GM21381 (cell line): Measurements from ENCODE around the gene GRB2.
"Not testable (repeated sequence)": the region's sequence is repeated elsewhere in the genome, so short reads cannot be mapped to it uniquely, and the experiment has no call there.

Experiments
- ATAC-seq: cut with Tn5 transposase; IDR thresholded peaks from one replicate; pipeline ENCODE4 v1.9.1; 2021; ENCODE audit warnings: mild to moderate bottlenecking, moderate library complexity; ENCODE audit not compliant: unreplicated experiment

Gene GRB2

DNA sequence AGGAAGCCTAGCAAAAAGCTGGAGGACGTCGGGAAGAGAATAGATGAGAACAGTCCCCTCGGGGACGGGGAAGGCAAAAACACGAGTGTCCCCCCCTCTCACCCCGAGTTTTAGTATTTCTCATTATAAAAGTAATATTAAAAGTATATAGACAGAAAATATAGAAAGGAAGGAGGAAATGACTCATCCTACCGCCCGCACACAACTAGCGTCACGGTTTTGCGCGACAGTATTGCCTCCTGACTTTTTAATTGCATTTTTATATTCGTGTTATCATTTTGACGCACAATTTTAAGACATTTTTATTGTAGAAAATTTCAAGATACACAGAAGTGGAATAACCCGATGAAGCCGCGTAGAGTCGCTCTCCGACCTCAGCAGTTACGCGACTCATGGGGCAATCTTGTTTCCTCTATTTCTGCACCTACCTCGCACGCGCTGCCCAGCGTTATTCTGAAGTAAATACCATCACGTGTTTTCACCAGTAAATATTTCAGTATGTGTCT is 115.6 kb downstream of the GRB2 start:
- peak; percentile 18 for ATAC-seq

- ATAC-seq = peak; percentile 86
Observed at GRCh38 chr17:75289115-75289831, 116.2 kb downstream of the GRB2 start, which contains the start of gene SLC25A19. Gene SLC25A19, minus strand, starts transcription at chr17:75289433. Its CDS starts 2,669 bp downstream, at chr17:75286764.

GRCh38 chr17:75288770-75289114 is 116.7 kb downstream of the GRB2 start:
- ATAC-seq = peak; percentile 16

DNA sequence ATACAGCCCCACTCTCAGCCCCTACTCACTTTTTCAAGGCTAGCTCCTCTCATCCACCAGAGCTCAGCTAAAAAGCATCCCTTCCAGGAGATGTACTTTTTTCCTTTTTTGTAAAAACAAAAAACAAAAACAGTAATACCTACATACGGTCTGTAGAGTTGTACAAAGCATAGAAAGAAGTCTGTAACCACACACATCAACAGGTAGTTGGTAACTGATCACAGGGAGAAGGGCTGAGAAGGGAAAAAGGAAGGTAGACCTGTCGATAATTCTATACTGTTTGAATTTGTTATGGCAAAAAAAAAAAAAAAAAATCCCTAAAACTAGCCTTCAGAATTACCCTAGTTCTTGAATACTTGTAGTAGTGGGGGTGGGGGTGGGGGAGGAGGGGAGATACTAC is 117.1 kb downstream of the GRB2 start:
- ATAC-seq = no peak

DNA sequence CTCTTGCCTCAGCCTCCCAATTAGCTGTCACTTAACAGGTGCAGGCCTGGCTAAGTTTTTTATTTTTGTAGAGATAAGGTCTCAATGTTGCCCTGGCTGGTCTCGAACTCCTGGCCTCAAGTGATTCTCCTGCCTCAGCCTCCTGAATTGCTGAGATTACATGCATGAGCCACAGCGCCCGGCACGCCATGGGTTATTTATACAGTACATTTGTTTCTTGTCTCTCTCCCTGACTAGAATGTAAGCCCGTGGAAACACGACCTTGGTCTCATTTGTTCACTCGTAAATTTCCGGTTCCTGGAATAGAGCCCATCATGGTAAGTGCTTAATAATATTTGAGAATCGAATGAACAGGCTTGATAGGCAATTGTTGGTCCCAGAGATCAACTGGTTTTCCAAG is 118.3 kb downstream of the GRB2 start:
- ATAC-seq = no peak

DNA sequence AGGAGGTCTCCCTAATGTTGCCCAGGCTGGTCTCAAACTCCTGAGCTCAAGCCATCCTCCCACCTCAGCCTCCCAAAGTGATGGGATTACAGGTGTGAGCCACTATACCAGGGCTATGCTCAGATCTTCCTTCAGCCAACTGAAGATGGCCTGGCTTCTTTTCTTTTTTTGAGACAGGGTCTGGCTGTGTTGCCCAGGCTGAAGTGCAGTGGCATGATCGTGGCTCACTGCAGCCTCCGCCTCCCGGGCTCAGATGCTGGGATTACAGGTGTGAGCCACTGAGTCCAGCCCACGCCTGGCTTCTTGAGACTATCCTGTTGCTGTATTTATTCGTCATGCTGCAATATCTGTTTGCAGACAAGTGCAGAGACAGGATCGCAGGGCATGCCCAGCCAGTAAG is 120.4 kb downstream of the GRB2 start:
- no peak for ATAC-seq

- not testable (repeated sequence) for ATAC-seq
Observed at GRCh38 chr17:75280189-75280588, 125.3 kb downstream of the GRB2 start.

DNA sequence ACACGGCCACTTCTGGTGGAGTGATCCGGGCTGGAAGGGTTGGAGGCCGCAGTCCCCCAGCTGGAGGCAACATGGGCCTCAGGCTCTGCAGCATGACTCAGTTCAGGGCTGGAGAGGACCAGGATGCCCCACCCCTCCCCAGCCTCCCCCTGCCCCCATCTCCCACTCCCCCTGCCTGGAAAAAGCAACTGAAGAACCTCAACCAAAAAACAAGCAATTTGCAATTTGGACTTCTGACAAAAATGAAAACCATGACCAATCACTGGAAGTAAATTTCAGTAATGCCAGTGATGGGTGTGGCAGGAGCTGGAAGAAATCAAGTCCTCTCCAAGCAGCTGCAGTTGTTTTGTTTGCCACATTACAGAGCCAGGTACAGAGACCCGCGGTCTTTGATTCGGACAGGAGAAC is 127.8 kb downstream of the GRB2 start:
- ATAC-seq = no peak

DNA sequence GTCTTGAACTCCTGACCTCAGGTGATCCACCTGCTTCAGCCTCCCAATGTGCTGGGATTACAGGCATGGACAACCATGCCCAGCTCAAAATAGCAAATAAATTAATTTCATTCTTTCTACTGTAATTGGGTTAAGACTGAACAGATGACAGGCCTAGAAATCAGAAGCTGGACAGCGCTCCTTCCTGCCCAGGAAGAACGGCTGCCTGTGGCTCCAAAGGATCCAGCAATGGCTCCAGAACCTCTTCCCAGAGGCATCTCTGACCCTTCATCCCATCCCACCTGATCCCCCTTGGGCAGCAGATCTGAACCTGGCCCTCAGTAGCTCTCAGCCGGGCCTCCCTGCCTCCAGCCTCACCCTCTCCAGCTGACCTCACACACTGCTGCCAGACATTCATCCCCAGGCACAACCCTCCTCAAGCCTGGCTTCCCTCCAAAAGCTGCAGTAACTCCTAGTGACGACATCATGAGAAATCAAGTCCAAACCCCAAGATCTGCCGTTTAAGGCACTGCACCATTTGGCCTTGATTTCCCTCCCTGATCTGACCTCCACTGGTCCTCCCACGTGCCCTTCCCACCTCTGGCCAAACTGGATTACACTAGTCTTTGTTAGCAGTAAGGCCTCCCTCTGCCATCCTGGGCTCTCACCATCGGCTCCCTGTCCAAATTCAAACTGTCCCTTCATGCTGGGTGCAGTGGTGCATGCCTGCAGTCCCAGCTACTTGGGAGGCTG is 131.3 kb downstream of the GRB2 start:
- no peak for ATAC-seq

DNA sequence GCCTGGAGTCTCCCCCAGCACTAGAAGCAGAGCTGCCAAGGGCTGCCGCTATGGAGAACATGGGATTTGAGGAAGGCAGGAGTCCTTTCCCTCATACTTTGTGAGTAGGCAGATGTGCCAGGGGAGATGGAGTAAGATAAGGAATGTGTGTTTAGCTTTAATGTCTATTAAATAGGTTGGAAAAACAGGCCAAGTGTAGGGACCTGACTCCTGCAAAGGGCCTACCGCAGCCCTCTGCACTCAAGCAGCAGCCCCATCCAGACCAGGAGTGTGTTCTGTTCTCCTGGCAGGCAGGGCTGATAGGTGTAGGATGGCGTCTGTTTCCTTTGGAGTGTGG is 132.7 kb downstream of the GRB2 start:
- ATAC-seq = no peak

- ATAC-seq = no peak
Observed at GRCh38 chr17:75271955-75272847, 133.3 kb downstream of the GRB2 start.

DNA sequence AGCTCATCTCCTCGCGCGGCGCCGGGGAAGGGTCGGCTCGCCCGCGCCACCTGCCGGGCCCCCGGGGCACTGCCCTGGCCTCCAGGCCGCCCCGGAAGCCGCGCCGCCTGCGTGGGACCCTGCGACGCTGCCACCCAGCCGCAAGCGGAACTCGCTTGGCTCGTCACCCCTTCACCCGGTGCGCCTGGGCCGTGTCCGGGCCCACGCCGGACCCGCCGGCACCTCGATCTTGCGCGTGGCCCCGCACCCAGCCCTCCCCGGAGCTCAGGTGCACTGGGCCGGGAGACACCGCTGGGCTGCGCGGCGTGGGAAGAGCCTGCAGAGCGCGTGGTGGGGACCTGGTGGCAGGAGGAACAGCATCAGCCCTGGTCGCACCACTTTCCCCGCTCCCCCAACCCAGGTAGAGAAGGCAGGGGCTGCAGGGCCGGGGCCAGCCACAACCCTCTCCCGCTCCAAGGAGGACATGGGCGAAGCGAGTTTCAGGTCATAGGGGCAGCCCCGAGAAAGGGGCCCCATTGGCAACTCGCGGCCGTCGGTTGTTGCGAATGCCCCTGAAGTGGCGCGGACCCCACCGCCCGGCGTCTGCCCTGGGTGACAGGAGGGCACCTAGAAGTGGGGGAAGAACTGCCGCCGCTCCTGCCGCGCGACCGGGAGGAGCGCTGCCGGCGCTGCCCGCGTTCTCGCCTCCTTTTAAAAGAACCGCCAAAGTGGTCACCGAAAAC is 134.1 kb downstream of the GRB2 start:
- peak; percentile 69 for ATAC-seq

GRCh38 chr17:75270966-75271232 is 134.6 kb downstream of the GRB2 start, which contains the start of gene MIF4GD:
Gene MIF4GD, minus strand, starts transcription at chr17:75271231. Its CDS starts 1,036 bp downstream, at chr17:75270195.
- no peak for ATAC-seq

DNA sequence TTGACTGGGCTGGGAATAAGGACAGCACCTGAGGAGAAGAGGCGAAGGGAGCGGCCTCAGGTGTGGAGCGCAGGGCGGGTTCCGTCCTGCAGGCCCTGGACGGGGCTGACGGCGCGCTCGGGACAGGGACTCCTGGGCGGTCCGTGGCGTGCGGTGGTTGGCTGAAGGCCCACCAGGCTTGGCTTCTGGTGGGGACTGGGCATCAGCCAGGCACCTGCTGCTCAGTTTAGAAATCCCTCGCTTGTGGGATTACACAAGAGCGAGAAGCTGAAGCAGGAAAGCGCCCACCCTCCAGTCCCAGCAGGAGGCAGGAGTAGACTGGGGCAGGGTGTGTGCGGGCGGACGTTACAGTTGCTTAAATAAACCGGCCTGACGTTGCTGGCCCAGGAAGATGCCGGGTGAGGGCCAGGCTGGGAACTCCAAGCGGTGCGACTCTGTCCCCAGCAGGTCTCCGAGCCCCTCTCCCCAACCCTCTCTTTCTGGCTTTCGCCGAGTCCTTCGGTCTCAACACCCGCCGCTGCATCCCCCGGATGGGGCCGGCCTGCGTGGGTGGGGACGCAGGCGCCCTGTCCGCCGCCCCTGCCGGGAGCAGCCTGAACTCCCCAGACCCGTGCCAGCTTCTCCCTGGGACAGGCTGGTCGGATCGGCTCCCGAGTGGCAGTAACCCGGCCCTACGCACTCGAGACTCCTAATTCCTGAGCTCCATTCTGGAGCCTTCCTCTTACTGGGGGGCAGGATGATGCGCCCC is 135.1 kb downstream of the GRB2 start:
- peak; percentile 41 for ATAC-seq

DNA sequence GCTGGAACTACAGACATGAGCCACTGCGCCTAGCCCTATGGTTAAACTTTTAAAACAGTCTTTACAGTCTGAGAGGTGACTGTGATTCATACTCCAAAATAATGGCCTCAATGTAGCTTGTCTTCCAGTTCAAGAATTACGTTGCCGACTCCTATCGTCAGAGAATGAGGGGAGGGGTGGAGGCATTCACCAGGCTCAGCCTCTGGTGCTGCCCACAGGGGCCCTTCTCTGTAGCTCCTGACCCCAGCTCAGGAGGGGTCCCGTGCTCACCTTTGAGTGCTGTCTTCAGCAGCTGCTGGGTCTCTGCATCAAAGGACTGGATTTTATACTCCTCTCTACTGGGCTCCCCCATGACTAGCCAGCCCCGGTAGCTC is 135.6 kb downstream of the GRB2 start:
- ATAC-seq = no peak
